HG03045 (cell line): ENCODE measurements around the gene TAP2.

Experiments
- ATAC-seq: cut with Tn5 transposase; IDR thresholded peaks from one replicate; pipeline ENCODE4 v1.9.1; 2021; ENCODE audit warnings: mild to moderate bottlenecking, moderate library complexity; ENCODE audit not compliant: unreplicated experiment

TAP2 gene

GRCh38 chr6:32796848-32797776, 41.4 kb downstream of the TAP2 start:
- ATAC-seq: peak; percentile 61

- ATAC-seq: no peak
Observed at GRCh38 chr6:32794510-32794909, 44.0 kb downstream of the TAP2 start.

- ATAC-seq: no peak
Observed at GRCh38 chr6:32792901-32793435, 45.6 kb downstream of the TAP2 start.

GRCh38 chr6:32790306-32790705, 48.2 kb downstream of the TAP2 start:
- ATAC-seq: no peak
